Epithelial cell of prostate (primary cell): ENCODE measurements around the gene DDX10.

Source experiments
- DNase-seq: peaks from one replicate; pipeline ENCODE4 v3.0.0-alpha.2; 2011; ENCODE audit warnings: low read depth, low spot score
- H3K27ac ChIP-seq: fragments of 450-650 bp; 2 replicates; pipeline ENCODE4 v1.5.1; 2017; ENCODE audit warnings: mild to moderate bottlenecking

DDX10 gene

GRCh38 chr11:108926171-108926840 is 261.4 kb downstream of the DDX10 start:
- no peak overlapping the region for H3K27ac ChIP-seq
- no peak for DNase-seq

GRCh38 chr11:108926841-108927577 is 262.1 kb downstream of the DDX10 start:
- no peak overlapping the region for H3K27ac ChIP-seq
- no peak for DNase-seq

- peak overlapping the region; percentile 93 for H3K27ac ChIP-seq
- DNase-seq: no peak
These were observed 263.1 kb downstream of the DDX10 start for GRCh38 chr11:108927791-108928545.

GRCh38 chr11:108929241-108929640 is 264.4 kb downstream of the DDX10 start:
- peak; percentile 88 for DNase-seq
- H3K27ac ChIP-seq: peak overlapping the region; percentile 93

DNA sequence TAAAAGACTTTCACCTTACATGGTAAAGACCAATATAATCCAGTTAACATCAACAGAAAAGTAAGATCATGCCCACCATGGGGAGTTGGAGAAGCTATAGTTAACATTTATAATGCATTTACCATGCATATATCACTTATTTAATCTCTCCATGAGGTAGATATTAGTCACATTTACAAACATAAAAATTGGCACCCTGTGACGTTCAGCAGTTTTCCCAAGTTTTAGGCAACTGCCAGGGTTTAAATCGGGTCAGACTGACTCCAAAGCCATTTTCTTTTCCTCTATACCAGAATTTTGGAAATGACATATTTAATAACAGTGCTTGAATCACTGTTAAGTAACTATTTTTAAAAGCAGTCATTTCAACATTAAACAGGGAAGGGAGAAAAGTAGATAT is 266.3 kb downstream of the DDX10 start:
- DNase-seq: no peak
- peak overlapping the region; percentile 5 for H3K27ac ChIP-seq

GRCh38 chr11:108933630-108934029 is 268.8 kb downstream of the DDX10 start:
- H3K27ac ChIP-seq: no peak overlapping the region
- DNase-seq: no peak

GRCh38 chr11:108934289-108934688 is 269.4 kb downstream of the DDX10 start:
- H3K27ac ChIP-seq: no peak overlapping the region
- no peak for DNase-seq

GRCh38 chr11:108934696-108935095 is 269.8 kb downstream of the DDX10 start:
- DNase-seq: no peak
- H3K27ac ChIP-seq: no peak overlapping the region

DNA sequence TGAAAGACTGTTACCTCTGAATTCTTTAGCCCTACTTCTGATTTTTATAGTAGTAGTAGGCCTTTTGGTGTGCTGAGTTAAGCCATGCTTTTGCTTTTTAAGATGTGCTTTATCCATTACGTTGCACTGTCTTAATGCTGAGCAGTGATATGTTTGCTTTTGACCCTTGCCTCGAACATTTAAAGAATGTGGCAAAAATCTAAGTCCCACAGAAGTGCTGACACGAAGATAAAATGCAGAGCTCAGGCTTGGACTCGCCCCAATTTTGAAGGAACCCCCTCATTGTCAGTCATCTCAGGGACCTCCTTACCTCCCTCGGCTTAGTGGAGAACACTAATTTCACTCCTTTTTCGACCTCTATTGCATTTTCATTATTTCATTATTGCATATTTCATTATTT is 272.9 kb downstream of the DDX10 start:
- no peak for DNase-seq
- no peak overlapping the region for H3K27ac ChIP-seq

- DNase-seq: no peak
- H3K27ac ChIP-seq: no peak overlapping the region
These were observed 273.7 kb downstream of the DDX10 start for GRCh38 chr11:108938604-108939003.

GRCh38 chr11:108939135-108939534 is 274.3 kb downstream of the DDX10 start:
- H3K27ac ChIP-seq: no peak overlapping the region
- DNase-seq: no peak

DNA sequence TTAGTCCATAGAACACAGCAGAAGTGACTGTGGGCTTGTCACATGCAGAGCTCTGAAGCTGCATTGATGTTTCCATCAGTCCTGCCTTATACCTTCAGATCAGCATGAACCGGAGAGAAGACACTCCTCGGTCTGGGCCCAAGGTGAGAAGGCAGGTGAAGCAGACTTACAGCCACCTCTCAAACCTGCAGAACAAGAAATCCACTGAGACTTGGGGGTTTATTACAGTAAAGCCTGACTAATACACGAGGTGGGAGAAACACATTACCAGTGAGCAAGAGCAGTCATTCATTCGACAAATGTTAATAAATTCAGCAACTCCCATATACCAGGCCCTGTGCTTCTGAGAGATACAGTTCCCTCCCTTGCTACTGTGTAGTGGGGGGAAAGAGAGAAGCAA is 279.0 kb downstream of the DDX10 start:
- DNase-seq: no peak
- no peak overlapping the region for H3K27ac ChIP-seq

DNA sequence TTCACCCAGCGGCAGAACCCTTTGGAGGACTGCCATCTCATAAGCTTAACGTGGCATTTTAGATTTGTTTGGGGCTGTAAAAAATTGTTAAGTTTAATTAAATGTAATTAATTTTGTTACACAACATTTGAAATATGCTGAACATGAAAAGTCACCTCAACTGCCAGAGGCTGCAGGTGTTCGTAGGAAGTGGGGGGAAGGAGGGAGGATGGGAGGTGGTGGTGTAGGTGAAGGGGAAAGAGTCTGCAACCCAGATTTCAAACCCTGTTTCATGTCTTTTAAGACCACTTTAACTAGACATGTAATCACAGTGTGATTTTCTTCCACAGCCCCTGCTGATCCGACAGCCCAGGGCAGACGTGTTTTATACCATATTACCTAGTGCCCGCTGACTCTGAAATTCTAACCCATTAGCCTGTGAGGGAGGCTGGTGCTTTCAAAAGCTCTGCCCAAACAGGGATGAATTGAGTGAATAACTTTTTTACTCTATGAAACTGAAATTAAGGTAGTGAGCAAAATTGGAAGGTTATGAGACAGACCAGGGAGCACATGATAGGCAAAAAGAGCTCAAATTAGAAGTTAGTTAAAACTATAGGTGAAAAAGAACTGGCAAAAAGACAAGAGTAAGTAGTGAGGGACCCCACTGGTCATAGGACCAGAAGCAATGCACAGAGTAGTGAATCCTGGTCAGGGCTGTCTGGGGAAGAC is 279.8 kb downstream of the DDX10 start:
- DNase-seq: no peak
- H3K27ac ChIP-seq: no peak overlapping the region

GRCh38 chr11:108945341-108945740 is 280.5 kb downstream of the DDX10 start:
- no peak for DNase-seq
- H3K27ac ChIP-seq: no peak overlapping the region

DNA sequence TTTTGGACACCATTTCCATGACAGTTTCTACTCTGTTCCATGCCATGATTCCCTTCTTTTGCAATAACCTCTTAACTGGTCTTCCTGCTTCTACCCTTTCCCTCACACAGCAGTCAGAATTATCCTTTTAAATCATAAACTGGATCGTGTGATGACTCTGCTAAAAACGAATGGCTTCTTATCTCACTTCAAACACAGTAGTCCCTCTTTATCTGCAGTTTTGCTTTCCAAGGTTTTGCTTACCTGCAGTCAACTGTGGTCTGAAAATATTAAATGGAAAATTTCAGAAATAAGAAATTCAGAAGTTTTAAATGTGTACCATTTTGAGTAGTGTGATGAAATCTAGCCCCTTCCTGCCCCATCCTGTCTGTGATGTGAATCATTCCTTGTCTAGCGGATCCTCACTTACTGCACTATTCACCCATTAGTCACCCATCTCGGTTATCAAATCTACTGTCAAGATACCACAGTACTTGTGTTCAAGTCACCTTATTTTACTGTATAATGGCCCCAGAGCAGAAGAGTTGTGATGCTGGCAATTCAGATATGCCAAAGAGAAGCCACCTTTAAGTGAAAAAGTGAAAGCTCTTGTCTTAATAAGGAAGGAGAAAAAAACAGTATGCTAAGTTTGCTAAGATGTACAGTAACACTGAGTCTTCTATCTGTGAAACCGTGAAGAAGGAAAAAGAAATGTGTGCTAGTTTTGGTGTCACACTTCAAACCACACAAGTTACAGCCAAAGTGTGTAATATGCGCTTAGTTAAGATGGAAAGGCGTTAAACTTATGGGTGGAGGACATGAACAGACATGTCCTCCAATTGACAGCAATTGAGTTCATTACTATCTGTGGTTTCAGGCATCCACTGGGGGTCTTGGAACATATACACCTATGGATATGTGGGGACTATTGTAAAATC is 283.0 kb downstream of the DDX10 start:
- DNase-seq: peak; percentile 50
- H3K27ac ChIP-seq: peak overlapping the region; percentile 63

DNA sequence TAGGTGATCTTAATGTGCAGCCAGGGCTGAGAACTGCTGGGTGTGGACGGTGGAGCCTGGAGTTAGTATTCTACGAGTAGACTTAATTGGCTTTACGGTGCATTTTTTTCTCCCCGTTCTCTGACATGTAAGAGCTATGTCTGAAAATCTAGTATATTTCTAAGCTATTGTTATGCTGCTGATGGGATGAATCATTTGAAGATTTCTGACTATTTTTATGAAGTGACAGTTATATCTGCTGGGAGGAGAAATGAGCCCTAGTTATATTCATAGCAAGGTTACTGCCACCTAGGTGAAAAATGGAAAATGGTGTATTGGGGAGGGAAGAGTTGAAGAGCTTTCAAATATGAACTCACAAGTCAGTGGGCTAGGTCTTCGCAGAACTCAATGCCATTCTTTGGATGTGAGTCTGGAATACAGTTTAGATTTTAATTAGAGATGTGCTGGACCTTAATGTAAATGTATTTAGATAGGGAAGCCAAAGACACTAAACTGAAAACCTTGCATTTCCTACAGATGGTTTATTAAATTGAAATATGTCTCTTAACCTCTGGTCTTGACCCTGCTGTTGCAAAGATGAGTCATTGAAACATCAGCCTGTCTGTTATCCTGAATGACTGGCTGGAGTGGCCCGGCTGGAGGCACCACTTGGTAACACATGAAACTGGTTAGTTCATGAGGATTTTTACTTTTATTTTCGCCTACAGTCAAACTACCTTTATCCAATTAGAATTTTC is 293.7 kb downstream of the DDX10 start:
- no peak overlapping the region for H3K27ac ChIP-seq
- peak; percentile 8 for DNase-seq

DNA sequence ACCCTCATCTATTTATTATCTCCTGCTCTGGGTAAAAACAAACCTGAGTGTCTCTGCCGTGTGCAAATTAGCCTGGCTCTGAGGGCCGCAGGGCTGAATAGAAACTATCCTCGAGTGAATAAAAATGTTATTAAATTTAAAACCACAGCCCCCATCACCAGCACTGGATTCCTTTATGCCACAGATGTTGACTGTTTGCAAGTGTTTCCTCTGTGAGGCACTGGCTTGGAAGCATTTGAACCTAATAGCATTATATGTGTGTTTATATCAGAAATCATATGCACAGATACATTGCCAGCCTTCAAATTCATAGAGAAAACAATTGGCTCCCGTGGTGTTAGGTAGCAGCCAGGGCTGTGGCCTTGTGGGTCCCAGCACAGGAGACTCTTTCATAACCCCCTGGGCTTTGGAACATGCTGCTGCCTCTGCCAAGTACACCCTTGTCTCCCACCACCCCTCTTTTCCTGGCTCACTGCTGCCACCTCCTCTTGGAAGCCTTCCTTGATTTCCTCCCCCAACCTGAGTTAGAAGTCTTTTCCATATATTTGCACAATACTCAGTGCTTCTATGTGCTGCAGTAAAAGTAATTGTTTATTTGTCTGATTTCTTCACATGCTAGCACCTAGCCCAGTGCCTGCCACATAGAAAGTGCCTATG is 294.4 kb downstream of the DDX10 start:
- no peak for DNase-seq
- no peak overlapping the region for H3K27ac ChIP-seq

DNA sequence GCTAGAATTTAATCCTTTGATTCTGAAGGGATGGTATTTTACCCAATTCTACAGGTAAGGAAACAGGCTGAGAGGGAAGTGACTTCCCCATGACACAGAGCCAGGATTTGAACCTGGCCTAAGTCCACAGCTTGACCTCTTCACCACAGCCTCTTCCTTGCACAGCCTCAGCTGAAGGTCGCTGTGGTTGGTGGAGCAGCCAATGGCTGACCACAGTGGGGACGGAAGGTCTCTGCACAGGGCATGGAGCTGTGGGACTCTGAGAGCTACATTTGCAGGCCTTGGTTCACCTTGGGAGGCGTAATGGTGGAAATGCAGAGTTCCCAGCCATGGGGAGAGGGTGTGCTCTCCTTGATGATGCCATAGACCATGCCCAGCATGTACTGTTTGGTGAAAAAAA is 295.0 kb downstream of the DDX10 start:
- no peak for DNase-seq
- H3K27ac ChIP-seq: no peak overlapping the region
